ENCODE data around the gene ADCY5.

DNA sequence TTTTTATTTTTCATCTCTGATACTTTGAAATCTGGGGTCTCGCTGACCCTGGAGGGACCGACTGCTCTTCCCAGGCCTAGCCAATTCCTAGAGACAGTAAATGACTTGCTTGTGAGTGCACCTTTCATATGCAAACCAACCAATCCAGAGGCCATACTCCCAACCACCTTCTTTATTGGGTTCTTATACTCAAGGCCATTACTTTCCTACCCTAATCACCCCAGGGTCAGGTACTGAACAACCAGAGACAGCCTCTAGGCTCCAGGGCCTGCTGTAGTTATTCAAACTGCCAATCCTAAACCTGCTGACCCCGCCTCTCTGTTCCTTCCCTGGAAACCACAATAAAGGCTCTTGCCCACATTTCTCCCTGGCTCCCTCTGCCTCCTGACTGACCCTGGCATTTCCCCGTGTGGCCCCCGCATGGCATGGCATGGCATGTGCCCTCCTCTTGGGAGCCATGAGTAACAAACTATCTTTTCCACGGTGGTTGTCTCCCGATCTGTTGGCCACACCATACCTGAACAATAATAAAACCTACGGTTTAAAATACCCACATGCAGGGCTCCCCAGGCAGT is 42.9 kb downstream of the ADCY5 start:
- TF ChIP-seq CTCF (IDR thresholded peaks at IDR 0.05) (no peak), POLR2A (IDR thresholded peaks at IDR 0.05) (no peak)

All from Peyer's patch (tissue), 4 donors.